H1 (cell line): ENCODE results near the gene KTN1.

Experiments
- BACH1 ChIP-seq: IDR thresholded peaks from 2 replicates; pipeline ENCODE4 v1.6.1; 2012; ENCODE audit warnings: low read length, improper control_type of control experiment
- CHD1 ChIP-seq: IDR thresholded peaks from 2 replicates; pipeline ENCODE4 v1.6.1; 2012; ENCODE audit warnings: low read depth, low read length, improper control_type of control experiment
- GTF2F1 ChIP-seq: IDR thresholded peaks from 2 replicates; pipeline ENCODE4 v1.6.1; 2012; ENCODE audit warnings: low read depth, low read length, improper control_type of control experiment, borderline replicate concordance
- HDAC2 ChIP-seq, 2 experiments: fragments of 300-600 bp in 1 of 2; sonication (generic) in 1 of 2; IDR thresholded peaks; 2 replicates each; pipeline ENCODE4 v1.6.1; 2011 to 2012; ENCODE audit warnings: low read depth in 2 of 2, low read length in 2 of 2, mild to moderate bottlenecking in 2 of 2, moderate library complexity in 2 of 2, borderline replicate concordance in 1 of 2, inconsistent platforms in 1 of 2
- JUN ChIP-seq: IDR thresholded peaks from 2 replicates; pipeline ENCODE4 v1.6.1; 2011; ENCODE audit warnings: low read depth, mild to moderate bottlenecking, improper control_type of control experiment, low read length
- SP2 ChIP-seq: IDR thresholded peaks from 2 replicates; pipeline ENCODE4 v1.6.1; 2012; ENCODE audit warnings: mild to moderate bottlenecking, low read length, inconsistent platforms
- TCF12 ChIP-seq: IDR thresholded peaks from 2 replicates; pipeline ENCODE4 v1.6.1; 2011; ENCODE audit warnings: low read depth, mild to moderate bottlenecking, low read length
- TF ChIP-seq, protein P1 (sequence below), 3 experiments: IDR thresholded peaks; 1 replicate in 2 of 3; 2 replicates in 1 of 3; pipeline versions ENCODE4 v1.5.1 to v1.6.1; 2011; ENCODE audit warnings: low read length in 3 of 3, mild to moderate bottlenecking in 3 of 3, inconsistent platforms in 2 of 3, low read depth in 1 of 3, moderate library complexity in 1 of 3; ENCODE audit not compliant: insufficient read depth in 1 of 3; ENCODE audit errors: control extremely low read depth in 1 of 3

DNA sequence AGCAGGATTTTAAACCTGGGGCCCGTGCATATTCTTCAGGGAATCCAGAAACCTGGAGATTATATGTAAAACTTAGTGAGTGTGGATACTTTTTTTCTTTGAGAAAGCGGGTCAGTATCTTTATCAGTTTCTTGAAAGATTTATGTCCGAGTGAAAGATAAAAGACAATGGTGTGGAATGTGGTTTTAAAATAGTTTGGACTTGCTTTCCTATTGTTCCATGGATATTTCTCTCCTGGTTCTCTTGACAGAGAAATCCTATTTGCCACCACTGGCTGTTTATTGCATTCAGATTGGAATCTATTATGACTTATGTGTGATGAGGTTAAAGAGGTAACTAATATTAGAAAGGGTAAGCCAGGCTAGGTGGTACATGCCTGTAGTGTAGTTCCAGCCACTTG lies 27.4 kb downstream of the KTN1 start:
- TF ChIP-seq BACH1 (no peak), HDAC2 (IDR thresholded peaks at IDR 0.05; ENCODE audit: borderline replicate concordance in 1 of 2, low read depth in 2 of 2, low read length in 2 of 2) (no peak), TCF12 (no peak), JUN (no peak), SP2 (no peak), GTF2F1 (no peak), CHD1 (no peak)
- TF ChIP-seq, protein P1, sequence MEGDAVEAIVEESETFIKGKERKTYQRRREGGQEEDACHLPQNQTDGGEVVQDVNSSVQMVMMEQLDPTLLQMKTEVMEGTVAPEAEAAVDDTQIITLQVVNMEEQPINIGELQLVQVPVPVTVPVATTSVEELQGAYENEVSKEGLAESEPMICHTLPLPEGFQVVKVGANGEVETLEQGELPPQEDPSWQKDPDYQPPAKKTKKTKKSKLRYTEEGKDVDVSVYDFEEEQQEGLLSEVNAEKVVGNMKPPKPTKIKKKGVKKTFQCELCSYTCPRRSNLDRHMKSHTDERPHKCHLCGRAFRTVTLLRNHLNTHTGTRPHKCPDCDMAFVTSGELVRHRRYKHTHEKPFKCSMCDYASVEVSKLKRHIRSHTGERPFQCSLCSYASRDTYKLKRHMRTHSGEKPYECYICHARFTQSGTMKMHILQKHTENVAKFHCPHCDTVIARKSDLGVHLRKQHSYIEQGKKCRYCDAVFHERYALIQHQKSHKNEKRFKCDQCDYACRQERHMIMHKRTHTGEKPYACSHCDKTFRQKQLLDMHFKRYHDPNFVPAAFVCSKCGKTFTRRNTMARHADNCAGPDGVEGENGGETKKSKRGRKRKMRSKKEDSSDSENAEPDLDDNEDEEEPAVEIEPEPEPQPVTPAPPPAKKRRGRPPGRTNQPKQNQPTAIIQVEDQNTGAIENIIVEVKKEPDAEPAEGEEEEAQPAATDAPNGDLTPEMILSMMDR (IDR thresholded peaks at IDR 0.05; ENCODE audit: control extremely low read depth in 1 of 3, insufficient read depth in 1 of 3, low read depth in 1 of 3, low read length in 3 of 3) = no peak
